ENCODE measurements around the gene GRHL3.
"Not testable (repeated sequence)": the region's sequence is repeated elsewhere in the genome, so short reads cannot be mapped to it uniquely, and the experiment has no call there.

The GRHL3 gene

GRCh38 chr1:24287779-24288178 lies 31.4 kb upstream of the GRHL3 start:
- H3K27ac Mint-ChIP-seq, H3K4me3 Mint-ChIP-seq, H3K9me3 Mint-ChIP-seq, H3K4me1 Mint-ChIP-seq, ATAC-seq, DNase-seq: not testable (repeated sequence)
- H3K27me3 Mint-ChIP-seq: peaks cover 19% of the 10 kb centered on the region

GRCh38 chr1:24288479-24288878 lies 30.7 kb upstream of the GRHL3 start:
- Mint-ChIP-seq H3K27ac (no peak overlapping the region), H3K27me3 (peaks cover 22% of the 10 kb centered on the region), H3K4me3 (no peak overlapping the region), H3K4me1 (no peaks in the 10 kb centered on the region), H3K9me3 (no peaks in the 10 kb centered on the region)
- no peak for ATAC-seq
- DNase-seq: no peak

GRCh38 chr1:24289937-24290595 lies 29.1 kb upstream of the GRHL3 start:
- Mint-ChIP-seq H3K4me3 (no peak overlapping the region), H3K27ac (peak overlapping the region in 1 of 2 donors; percentile 71), H3K9me3 (no peaks in the 10 kb centered on the region), H3K27me3 (peaks cover 29% of the 10 kb centered on the region), H3K4me1 (no peaks in the 10 kb centered on the region)
- DNase-seq (no peak), ATAC-seq (no peak)

DNA sequence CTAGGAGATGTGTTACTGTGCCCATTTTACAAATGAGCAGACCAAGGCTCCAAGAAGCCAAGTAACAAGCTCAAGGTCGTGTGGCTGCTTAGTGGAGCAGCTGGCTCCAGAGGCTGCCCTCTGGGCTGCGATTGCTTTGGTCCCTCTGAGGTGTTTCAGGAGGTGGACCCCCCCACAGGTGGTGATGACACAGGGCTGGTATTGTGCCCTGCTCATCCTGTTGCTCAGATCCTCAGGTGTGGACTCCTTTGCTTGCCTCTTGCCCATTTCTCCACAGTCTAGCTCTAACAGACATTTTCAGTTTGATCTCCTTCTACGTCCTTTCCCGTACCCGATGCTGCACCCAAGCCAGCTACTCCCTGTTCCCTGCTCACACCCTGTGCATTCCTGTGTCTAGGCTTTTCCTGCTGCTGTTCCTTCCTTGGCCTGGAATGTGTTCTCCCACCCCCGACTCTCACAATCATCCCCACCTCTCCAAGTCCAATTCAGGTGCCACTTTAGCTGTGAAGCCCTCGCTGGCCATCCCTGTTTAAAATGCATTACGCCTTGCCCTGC lies 28.1 kb upstream of the GRHL3 start:
- no peak for DNase-seq
- ATAC-seq: no peak
- Mint-ChIP-seq H3K4me3 (no peak overlapping the region), H3K4me1 (no peaks in the 10 kb centered on the region), H3K27ac (no peak overlapping the region), H3K27me3 (peaks cover 34% of the 10 kb centered on the region), H3K9me3 (no peaks in the 10 kb centered on the region)

- Mint-ChIP-seq H3K27ac (no peak overlapping the region), H3K27me3 (peaks cover 37% of the 10 kb centered on the region), H3K9me3 (no peaks in the 10 kb centered on the region), H3K4me3 (no peak overlapping the region), H3K4me1 (no peaks in the 10 kb centered on the region)
- ATAC-seq: no peak
- no peak for DNase-seq
Observed at GRCh38 chr1:24292103-24292502, 27.1 kb upstream of the GRHL3 start.

GRCh38 chr1:24292887-24293286 lies 26.3 kb upstream of the GRHL3 start:
- ATAC-seq (no peak), DNase-seq (no peak)
- H3K4me3 Mint-ChIP-seq: no peak overlapping the region
- H3K27ac Mint-ChIP-seq: no peak overlapping the region
- no peaks in the 10 kb centered on the region for H3K4me1 Mint-ChIP-seq
- H3K27me3 Mint-ChIP-seq: peaks cover 45% of the 10 kb centered on the region
- H3K9me3 Mint-ChIP-seq: no peaks in the 10 kb centered on the region

- Mint-ChIP-seq H3K27ac (no peak overlapping the region), H3K4me1 (no peaks in the 10 kb centered on the region), H3K9me3 (no peaks in the 10 kb centered on the region), H3K27me3 (peaks cover 52% of the 10 kb centered on the region), H3K4me3 (no peak overlapping the region)
- ATAC-seq: no peak
- DNase-seq: no peak
Observed at GRCh38 chr1:24293392-24294227, 25.5 kb upstream of the GRHL3 start.

DNA sequence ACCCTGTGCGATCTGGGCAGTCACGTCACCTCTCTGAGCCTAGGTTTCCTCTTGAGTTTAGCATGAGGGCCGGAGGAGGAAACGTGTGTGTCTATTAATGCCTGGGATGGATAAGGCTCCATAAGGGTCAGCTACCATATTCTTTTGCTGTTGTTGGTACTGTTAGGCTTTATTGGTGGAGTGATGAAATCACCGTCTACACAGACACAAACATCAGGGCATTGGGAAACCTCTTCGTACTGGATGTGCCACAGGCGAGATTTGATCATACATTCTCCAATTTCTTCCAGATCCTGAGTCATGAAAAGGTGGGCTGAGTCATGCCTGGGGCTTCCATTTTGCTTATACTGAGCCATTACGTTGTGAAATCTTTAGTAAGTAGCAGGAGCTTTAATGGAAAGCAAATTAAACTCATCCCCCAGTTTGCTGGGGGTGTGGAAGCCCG lies 24.9 kb upstream of the GRHL3 start:
- H3K9me3 Mint-ChIP-seq: no peaks in the 10 kb centered on the region
- H3K27me3 Mint-ChIP-seq: peaks cover 57% of the 10 kb centered on the region
- no peaks in the 10 kb centered on the region for H3K4me1 Mint-ChIP-seq
- no peak for ATAC-seq
- no peak for DNase-seq
- H3K4me3 Mint-ChIP-seq: no peak overlapping the region
- no peak overlapping the region for H3K27ac Mint-ChIP-seq

DNA sequence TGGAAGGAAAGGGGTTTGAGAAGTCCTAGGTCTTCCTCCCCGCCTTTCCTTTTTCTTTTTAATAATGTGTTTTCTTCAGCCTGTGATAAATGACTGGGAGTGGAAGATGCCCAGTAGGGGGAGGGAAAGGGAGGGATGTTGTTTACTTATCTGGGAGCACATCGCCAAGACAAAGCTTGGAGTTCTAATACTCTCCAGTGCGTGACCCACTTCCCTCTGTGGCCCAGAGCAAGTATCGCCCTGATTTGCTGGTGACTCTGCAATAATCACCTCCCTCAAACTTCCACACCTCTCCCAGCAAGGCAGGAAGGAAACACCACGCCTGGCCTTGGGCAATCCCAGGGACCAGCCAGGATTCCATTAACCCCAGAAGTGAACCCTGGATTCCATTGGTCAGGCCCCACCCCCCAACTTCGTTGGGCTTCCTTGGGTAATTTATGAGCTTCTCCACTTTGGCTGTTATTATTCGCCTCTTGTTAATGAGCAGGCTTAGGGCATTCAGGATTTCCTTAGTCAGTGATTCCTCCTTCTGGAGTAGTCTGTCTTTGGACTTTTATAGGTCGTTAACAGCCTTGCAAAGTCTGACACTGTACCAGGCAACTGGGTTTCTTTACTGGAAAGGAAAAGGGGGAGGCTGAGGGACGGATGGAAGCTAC lies 24.3 kb upstream of the GRHL3 start:
- no peaks in the 10 kb centered on the region for H3K9me3 Mint-ChIP-seq
- H3K27me3 Mint-ChIP-seq: peaks cover 57% of the 10 kb centered on the region
- no peak for ATAC-seq
- no peak for DNase-seq
- no peak overlapping the region for H3K27ac Mint-ChIP-seq
- H3K4me1 Mint-ChIP-seq: no peaks in the 10 kb centered on the region
- no peak overlapping the region for H3K4me3 Mint-ChIP-seq

DNA sequence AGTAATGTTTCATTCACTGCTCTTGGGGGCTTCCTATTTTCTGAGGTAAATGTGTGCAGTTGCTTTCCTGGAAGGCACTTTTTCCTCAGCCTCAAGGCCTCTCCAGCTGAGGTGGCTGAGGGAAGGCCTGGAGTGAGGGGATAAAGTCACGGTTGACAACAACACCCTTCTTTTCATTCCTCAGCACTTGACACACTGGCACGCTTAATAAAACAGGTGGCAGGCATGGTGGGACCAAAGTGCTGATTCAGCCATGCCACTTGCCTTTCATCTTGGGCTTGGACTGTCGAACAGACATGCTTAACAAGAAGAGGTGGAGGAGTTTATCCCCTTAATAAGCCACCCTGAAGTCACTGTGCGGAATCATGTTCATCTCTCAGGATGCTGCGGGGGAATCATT lies 23.6 kb upstream of the GRHL3 start:
- Mint-ChIP-seq H3K4me3 (no peak overlapping the region), H3K27ac (no peak overlapping the region), H3K27me3 (peaks cover 57% of the 10 kb centered on the region), H3K9me3 (no peaks in the 10 kb centered on the region), H3K4me1 (no peaks in the 10 kb centered on the region)
- no peak for ATAC-seq
- no peak for DNase-seq

DNA sequence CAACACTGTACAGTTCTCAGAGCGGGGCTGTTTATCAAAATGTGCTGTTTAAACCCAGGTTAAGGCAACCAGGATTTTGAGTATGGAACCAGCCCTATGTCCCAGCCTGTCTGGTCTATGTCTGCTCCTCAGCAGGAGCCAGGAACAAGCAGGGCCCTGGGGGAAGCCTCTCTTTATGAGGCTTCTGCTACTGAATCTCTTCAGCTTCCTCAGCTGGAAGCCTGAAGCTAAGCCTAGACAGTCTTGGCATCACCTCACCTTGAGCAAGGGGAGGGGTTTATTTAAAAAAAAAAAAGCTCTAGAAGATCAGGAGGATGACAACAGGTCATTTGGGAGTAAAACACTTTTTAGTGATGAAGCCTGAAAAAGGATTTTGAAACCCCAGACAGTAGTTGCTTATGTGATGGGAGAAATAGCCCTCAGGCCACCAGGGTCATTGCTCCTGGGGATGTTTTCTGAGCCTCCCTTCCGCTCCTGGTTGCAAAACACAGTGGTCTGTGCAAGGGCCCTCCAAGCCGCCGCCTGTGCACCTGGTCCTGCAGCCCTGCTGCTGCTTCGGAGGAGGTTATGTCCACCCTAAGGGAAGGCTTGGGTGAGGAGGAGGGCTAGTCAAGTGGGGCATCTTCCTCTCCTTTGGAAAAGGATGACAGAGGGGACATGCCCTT lies 21.8 kb upstream of the GRHL3 start:
- no peak for ATAC-seq
- Mint-ChIP-seq H3K4me3 (no peak overlapping the region), H3K27me3 (peaks cover 47% of the 10 kb centered on the region), H3K27ac (peak overlapping the region in 1 of 2 donors; percentile 64), H3K9me3 (no peaks in the 10 kb centered on the region), H3K4me1 (no peaks in the 10 kb centered on the region)
- no peak for DNase-seq

GRCh38 chr1:24297852-24298232 lies 21.3 kb upstream of the GRHL3 start:
- no peak for ATAC-seq
- peaks cover 42% of the 10 kb centered on the region for H3K27me3 Mint-ChIP-seq

GRCh38 chr1:24298606-24299005 lies 20.6 kb upstream of the GRHL3 start:
- Mint-ChIP-seq H3K27me3 (peaks cover 40% of the 10 kb centered on the region), H3K4me1 (no peaks in the 10 kb centered on the region), H3K4me3 (no peak overlapping the region), H3K27ac (no peak overlapping the region), H3K9me3 (no peaks in the 10 kb centered on the region)
- ATAC-seq (no peak), DNase-seq (no peak)

More at GRCh38 chr1:24297852-24298232, 21.3 kb upstream of the GRHL3 start:
- peak overlapping the region in 1 of 2 donors; percentile 64 for H3K27ac Mint-ChIP-seq
- no peak overlapping the region for H3K4me3 Mint-ChIP-seq
- no peak for DNase-seq
- no peaks in the 10 kb centered on the region for H3K9me3 Mint-ChIP-seq
- H3K4me1 Mint-ChIP-seq: no peaks in the 10 kb centered on the region

- Mint-ChIP-seq H3K9me3 (no peaks in the 10 kb centered on the region), H3K4me3 (no peak overlapping the region), H3K27ac (no peak overlapping the region), H3K27me3 (peaks cover 39% of the 10 kb centered on the region), H3K4me1 (no peaks in the 10 kb centered on the region)
- ATAC-seq (no peak), DNase-seq (no peak)
Observed at GRCh38 chr1:24299901-24300300, 19.3 kb upstream of the GRHL3 start.

DNA sequence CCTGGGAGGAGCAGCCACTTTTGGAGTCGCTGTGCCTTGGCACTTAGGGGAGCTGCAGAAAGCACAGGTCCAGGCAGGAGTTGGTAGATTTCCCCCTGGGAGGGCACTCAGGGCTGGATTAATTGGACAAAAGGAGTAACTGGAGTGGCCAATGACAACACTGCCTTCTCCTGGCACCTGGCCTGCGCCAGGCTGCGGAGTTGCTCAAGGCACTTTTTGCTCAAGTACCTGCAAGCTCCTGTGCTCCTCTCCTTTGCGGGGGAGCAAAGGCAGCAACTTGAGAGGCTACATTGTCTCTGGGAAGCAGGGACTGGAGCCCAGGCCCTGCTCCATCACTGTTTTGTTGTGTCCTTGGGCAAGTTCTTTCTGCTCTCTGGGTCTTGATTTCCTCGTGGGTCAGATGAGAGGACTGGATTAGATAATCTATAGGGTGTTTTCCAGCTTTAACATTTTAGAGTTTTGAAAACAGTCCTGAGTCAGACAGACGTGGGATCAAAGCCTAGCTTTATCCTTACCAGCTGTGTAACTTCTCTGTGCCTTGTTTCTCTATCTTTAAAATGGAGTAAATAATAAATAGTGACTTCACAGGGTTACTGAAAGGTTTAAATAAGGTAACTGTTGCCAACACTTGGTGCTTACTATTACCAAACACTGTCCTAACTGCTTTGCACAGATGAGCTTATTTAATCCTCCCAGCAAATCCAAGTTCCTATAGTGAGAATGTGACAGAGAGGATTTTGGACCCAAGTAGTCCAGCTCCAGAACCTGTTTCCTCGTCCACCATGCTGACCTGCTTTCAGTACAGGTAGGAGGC lies 18.0 kb upstream of the GRHL3 start:
- peaks cover 46% of the 10 kb centered on the region for H3K27me3 Mint-ChIP-seq
- no peak for ATAC-seq
- H3K9me3 Mint-ChIP-seq: no peaks in the 10 kb centered on the region
- DNase-seq: no peak
- no peaks in the 10 kb centered on the region for H3K4me1 Mint-ChIP-seq
- no peak overlapping the region for H3K4me3 Mint-ChIP-seq
- H3K27ac Mint-ChIP-seq: peak overlapping the region in 1 of 2 donors; percentile 50

All from stimulated activated naive CD8-positive, alpha-beta T cell treated with anti-CD3 and anti-CD28 coated beads, Interleukin-15, amount 100 ng/mL, for 72 hours (primary cell).